GM21786 (cell line): ENCODE results near the gene UGP2.

ENCODE experiments used
- ATAC-seq: cut with Tn5 transposase; IDR thresholded peaks from one replicate; pipeline ENCODE4 v1.9.1; 2021; ENCODE audit not compliant: unreplicated experiment

Gene UGP2

DNA sequence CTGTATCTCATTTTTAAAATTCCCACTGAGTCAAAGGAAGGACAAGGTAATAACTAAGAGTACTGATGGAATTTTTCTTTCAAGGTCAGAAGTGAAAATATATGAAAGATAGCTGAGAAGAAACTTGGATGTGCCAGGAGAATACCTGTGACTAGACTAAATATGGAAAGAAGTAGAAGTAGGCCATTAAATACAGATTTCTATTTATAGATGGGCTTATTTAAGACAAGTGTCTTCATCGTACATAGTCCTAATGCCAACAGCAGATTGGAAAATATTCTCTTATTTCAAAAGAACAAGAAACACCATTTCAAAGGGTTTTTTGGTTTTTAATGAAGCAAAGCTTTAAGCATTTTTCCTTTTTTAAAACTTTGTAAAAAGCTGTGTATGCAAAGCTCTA is 22.0 kb downstream of the UGP2 start:
- ATAC-seq, result no peak

DNA sequence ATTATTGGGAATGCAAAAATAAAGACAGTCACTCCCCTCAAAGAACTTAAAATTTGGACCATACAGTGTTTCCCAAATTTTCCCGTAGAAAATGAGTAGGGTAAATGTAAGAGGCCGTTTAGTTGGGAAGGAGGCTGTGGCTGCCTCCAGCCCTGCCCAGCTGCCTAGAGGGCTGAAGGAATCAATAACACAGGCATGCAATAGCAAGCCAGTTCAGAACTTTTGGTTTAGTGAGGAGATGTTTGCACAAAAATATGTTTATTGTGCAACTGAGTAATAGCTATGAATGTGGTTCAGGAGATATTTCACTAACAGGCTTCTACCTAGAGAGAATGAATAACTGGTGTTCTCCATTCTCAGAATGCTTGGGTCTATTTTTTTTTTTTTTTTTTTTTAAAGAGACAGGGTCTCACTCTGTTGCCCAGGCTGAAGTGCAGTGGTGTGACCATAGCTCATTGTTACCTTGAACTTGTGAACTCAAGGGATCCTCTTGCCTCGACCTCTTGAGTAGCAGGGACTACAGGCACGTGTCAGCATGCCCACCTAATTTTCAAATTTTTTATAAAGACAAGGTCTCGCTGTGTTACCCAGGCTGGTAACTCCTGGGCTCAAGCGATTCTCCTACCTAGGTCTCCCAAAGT is 23.6 kb downstream of the UGP2 start:
- no peak for ATAC-seq

DNA sequence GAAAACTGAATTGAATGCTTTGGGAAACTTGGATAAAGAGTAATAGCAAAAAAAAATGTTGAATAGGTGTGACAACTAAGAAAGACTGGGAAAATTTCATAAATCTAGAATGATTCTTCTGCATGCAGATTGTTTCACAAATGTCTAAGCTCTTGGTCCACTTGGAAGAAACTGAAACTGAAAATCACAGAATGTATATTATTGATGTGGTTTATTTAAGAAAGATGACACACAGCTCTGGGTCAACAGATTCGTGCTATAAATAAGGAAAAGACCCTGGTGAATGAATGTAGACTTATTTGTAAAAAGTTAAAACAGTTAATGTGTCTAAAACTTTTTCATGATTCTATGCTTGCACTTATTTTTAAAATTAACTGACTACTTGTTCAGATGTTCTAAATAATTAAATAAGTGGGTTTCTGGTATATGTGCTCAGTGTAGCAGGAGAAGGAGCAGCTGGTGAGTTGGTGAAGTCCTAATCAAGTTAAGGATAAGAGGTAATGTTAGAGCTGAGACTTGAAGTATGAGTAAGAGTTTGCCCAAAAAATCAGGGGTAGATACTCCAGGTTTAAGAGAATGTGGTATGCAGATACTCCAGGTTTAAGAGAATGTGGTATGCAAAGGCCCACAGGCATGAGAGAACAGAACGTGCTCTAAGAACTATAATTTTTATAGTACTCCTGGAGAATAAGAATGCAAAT is 24.5 kb downstream of the UGP2 start:
- peak; percentile 58 for ATAC-seq

DNA sequence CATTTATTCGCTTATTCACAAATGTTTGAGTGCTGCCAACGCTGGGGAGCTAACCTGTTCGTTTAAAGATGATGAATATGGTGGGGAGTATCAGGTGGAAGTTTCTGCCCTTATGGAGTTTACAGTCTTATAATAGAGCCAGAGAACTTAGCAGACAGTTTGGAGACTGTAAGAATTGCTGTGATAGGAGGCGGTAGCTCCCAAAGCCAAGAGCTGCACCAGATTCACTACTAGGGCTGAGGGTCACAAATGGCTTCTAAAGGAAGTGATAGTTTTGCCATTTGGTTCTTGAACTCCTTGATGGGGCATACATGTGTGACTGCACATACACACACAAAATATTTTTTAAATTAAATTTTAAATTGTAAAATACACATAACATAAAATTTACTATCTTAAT is 29.0 kb downstream of the UGP2 start:
- no peak for ATAC-seq

DNA sequence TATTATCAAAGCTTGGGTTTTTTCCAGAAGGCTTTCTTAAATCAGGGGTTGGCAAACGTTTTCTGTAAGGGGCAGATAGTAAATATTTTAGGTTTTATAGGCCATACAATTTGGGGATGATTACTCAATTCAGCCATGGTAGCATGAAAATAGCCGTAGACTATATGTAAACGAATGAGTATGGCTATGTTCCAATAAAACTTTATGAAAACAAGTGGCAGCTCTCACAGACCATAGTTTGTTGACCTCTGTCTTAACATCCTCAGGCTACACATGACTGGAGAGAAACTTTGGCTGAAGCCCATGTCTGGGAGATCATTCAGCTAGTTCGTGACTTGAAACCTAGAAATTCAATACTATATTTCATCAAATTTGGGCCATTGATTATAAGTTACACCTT is 30.2 kb downstream of the UGP2 start:
- ATAC-seq, result no peak

DNA sequence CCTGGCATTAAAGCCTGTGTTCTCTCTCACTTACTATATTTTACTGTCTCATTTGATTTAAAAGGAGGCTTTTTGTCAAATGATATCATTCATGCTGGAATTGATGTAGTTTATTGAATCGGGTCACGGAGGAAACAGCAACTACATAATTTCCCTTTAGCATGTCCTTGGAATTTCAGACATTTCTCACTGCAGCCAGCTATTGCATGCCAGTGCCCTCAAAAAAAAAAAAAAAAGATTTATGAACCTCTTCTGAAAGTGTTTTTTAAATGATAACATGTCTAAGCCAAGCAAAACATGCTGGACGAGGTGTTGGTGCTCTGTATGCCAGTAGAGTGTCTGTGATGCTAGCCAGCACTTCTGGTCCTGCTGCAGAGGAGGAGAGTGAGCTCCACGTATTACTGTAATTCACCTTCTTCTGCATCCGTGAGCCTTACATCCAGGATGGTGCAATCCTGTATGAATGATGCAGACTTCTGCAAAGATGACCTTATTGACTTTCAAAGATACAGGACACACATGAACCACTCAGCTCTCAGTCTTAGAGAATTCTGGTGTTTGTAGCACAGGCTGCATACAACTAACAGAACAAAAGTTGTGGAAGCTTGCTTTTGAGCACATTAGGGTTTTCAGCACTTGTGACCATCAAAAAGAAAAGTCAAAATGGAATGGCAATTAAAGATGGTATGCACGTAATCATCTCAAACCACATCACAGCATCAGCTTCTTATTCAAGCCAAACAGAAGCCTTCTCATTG is 31.1 kb downstream of the UGP2 start:
- no peak for ATAC-seq

DNA sequence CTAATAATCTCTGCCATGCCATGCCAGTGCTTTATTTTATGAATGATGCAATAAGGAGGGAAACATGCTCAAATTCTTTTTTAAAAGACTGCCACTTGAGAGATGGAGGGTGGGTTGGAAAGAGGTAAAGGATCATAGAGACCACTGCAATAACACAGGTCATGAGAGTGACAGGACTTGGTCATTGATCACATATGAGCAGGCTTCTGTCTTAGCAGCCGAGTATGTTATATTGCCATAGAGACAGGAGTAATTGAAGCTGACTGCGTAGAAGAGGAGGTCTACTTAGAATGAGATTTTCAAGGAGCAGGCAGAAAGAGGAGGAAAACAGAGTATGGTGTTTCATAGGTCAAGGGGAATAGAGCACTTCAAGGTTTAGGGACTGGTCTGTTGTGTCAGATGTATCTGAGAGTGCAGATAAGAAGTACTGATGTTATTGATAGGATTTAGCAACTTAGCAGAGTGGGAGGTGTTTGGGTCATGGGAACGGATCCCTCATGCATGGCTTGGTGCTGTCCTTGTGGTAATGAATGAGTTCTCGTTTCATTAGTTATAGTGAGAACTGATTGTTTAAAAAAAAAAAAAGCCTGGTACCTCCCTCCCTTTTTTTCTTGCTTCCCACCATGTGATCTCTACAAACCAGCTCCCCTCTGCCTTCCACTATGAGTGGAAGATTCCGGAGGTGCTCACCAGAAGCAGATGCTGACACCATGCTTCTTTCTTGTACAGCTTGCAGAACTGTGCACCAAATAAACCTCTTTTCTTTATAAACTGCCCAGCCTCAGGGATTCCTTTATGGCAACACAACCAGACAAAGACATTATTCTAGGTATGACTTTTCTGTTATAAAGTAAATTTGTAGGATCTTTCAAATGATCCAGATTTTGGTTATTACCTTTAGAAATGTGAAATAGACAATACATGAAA is 32.8 kb downstream of the UGP2 start:
- ATAC-seq, result no peak

DNA sequence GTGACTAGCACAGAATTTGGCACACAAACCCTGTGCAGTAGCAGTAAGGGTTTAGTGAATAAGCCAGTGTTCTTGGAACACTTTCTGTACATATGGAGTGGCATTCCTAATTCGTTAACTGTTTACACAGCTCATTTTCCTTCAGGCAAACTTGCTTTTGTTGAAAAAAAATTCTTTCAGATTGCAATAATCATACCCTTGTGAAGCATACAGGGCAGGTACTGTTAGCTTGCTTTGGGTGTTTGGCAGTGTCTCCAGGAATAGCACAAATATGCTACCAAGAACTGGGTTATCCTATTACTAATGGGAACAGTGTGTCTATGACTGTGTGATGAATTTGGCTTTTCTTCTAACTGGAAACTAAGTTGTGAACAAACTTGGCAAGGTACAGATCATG is 33.4 kb downstream of the UGP2 start:
- ATAC-seq, result no peak

DNA sequence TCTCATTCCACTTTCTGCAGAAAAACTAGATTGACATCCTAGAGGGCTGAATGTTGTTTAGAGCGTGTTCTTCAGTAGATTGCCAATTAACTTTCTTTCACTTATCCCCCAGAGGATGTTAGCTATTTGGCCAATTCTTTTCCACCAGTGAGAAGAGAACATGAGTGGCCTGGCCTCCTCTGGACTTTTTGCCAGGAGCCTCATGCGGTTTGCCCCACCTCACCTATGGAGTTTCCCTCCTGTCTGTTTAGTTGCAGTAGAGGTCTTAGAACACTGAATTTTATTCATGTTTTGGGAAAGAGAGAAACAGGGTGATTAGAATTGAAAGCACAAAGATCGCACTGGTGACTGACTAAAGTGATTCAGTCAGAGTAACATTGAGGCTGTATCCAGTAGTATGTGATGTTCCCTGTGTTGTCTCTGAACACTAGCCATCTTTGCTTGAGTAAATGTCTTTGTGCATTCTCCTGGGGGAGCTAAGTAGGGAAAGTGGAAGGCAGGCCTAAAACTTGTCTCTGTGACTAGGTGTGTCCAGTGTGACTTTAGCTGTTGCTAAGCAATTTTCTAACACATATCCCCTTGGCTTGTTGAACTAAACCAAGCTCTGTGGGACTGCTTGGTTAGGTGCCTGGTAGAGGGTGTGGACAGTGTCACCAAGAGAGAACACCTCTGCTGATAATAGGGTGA is 34.0 kb downstream of the UGP2 start:
- no peak for ATAC-seq

DNA sequence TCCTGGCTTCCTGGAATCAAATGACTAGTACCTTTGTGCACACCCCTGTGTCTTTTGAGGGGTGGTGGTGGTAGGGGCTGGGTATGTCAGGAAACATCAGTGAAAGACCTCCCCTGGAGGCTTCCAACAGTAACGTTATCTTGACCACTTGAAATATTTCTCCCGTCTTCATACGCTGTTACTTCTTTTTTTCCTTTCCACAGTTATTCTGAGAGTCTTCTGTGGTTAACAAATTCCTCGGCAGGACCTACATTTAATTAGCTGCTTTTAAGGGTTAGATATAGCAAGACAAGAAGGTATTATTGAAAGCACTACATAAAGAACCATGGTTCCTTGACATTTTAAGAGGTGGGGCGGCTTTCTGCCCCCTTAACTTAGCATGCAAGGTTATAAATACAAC is 34.6 kb downstream of the UGP2 start:
- ATAC-seq, result no peak

DNA sequence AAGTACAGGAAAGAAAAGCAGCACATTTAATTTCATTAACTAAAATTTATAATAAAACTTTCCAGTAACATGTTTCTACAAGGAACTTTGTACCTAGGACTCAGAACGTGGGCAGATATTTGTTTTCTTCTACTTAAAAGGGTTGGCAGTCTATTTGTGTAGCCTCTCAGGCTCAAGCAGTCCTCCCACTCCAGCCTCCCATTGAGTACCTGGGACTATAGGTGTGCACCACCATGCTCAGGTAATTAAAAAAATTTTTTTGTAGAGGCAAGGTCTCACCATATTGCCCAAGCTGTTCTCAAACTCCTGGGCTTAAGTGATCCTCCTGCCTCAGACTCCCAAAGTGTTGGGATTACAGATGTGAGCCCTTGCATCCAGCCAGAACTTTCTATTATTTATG is 36.8 kb downstream of the UGP2 start:
- ATAC-seq, result no peak

DNA sequence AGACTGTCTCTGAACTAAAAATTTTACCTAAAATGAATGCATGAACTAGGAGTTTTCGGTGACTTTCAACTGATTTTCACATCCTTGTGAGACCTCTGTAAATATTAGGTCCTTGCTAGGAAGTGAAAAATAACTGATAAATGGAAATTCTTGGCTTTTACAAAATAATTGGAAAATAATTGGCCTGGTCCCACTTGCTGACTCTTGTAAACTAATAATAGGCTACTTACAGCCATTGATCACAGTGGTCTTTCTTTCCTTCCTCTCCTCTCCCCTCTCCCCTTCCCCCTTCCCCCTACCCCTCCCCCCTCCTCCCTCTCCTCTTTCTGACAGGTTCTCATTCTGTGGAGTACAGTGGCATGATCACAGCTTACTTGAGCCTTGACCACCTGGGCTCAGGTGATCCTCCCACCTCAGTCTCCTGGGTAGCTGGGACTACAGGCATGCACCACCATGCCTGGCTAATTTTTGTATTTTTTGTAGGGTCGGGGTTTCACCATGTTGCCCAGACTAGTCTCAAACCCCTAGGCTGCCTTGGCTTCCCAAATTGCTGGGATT is 38.3 kb downstream of the UGP2 start:
- ATAC-seq, result no peak

DNA sequence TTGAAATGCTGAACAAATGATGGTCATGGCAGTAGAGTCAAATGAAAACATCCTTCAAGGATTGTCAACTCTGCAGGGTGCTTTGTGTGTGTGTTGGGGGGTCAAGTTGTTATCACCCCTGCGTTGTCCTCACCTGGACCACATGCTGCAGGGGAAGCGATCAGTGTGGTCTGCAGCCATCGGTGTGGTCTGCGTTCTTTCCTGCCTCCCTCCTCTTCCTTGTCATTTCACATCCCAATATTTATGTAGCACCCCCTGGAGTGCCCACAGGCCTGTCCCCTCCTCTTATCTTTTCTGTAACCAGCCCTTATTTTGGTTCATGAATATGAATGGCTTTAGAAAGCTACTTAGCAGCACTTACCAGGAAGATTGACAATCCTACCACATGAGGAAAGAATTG is 38.9 kb downstream of the UGP2 start:
- ATAC-seq, result no peak

DNA sequence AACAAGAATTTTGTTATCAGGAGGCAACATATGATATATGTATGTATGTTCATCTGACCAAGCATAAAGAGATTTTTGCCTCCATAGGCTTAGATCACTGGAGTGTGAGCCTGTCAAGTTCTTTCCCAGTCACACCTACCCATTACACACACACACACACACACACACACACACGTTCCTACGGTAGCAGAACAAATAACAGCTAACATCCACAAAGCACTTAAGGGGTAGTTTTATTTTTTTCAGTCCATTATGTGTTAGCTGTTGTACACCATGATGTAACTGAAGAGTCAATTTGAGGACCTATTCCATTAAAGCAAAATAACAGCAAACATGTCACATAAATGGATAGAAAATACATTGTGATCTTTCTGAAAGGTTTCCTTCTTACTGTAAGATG is 39.5 kb downstream of the UGP2 start:
- ATAC-seq, result no peak

DNA sequence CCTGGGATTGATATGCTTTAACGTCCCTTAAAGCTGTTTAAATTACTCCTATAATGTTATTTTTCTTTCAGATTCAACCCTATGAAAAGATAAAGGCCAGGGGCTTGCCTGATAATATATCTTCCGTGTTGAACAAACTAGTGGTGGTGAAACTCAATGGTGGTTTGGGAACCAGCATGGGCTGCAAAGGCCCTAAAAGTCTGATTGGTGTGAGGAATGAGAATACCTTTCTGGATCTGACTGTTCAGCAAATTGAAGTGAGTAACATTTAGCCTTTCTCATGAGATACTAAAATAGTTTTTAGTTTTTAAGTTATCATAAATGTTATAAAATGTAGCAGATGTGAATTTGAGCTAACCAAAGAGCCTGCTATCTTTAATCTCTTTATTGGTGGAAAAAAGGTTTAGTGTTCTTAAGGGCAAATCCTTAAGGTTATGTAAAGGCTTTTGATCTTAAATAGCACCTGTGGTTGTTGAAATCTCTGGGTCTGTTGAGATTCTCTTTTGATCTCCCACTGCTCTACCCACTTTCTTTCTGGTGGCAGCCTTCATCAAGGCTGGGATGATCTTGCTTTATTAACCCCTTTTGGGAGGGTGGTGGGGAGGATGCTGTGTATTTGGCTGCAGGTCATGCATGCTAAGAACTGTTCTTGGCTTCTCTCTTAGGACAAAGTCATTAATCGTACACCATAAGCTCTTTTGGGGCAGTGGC is 40.9 kb downstream of the UGP2 start:
- ATAC-seq, result no peak

DNA sequence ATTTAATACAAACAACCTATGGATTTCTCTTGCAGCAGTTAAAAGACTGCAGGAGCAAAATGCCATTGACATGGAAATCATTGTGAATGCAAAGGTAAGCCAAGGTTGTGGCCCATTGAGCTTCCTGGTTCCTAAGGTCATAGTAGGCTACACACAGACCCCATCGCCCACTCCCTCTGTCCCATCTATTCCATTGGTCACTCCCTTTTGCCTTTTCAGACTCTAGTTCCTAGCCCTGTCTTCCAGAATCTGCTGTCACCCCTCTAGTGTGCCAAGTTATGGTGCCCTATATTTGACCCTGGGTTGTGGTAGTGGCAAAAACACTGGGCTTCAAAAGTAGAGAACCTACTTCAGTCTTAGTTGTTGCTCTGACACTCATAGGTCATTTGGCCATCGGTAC is 44.7 kb downstream of the UGP2 start:
- no peak for ATAC-seq

DNA sequence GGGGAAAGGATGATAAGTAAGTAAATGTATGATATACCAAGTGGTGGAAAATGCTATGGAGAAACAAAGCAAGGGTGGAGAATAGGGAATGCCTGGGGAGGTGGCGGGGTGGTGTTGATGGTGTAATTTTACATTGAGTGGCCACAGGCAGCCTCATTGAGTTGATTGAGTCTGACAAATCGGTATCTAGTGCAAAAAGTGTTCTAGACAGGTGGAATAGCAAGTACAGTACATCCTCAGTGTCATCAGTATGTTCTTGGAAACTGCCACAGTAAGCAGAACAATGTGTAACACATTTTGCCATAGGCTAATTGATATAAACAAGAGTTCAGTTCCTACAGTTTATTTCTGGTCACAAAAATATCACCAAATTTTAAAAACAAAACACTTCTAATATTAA is 46.4 kb downstream of the UGP2 start:
- ATAC-seq, result no peak

DNA sequence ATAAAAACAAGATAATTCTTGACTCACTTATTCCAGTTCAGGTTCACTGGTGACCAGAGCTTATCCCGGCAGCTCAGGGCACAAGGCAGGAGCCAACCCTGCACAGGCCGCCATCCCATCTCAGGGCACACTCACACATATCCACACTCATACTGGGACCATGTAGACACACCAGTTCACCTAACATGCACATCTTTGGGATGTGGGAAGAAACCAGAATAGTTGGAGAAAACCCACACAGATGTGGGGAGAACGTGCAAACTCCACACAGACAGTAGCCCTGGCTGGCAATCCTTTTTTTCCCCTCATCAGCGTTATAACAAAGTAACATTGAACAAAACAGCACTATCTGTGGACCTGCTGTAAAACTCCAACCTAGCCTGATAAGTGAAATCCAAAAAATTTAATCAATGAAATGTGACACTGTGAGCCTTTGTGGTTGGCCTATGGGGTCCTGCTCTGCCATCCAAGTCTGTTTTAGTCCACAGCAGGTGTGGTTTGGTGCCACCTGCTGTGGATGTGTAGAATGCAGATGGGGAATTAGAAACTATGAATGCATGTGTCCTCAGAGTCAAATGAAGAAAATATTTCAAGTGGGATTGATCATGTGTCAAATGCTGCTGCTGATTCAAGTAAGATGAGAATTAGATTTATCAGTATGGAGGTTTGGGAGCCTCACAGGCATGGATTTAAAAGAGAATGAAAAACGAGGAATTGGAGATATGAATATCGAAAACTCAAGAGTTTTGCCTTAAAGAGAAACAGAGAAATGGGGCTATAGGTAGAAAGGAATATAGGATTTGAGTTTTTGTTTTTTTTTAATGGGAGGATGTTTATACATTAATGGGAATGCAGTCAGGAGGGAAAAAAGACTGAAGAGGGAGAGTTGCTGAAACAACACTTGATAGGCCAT is 47.0 kb downstream of the UGP2 start:
- ATAC-seq, result no peak

DNA sequence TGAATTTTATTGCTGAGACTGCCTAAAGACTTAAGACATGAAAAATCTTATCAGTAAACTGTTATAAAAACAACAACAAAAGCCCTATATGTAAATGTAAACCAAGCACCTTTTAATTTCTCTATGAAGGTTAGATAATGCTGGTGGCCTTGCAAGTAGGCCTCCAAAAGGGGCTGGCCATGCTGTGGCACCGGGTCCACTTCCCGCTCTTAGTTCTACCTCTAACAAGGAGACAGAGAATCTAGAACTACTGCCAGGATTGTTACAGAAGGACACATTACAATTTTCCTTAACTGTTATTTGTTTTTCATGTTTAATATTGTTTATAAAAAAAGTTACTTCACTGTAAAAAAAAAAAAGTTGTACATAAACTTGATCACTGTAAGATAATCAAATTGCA is 49.0 kb downstream of the UGP2 start:
- ATAC-seq, result no peak
